GM12878 (cell line): ENCODE measurements around the gene NUDT22. TPM values are rescaled to one million over a fixed set of nuclear protein-coding genes. Genes with fewer than 3 reads are reported as not detected.

Source experiments
- ATAC-seq: fragments of 200-7000 bp; cut with Tn5 transposase; 3 replicates; pipeline ENCODE4 v1.9.1; 2020; ENCODE audit warnings: mild to moderate bottlenecking, moderate library complexity
- BruUV-seq: library from RNA; stranded (reverse); fragments of 400-500 nt; replicated peaks from 2 replicates; lab custom pipeline; 2021; lab: Mats Ljungman, UMichigan
- CTCF ChIA-PET: fragments of 300-600 bp; sonication (Branson Sonifier 250); formaldehyde crosslinking; extraction: SDS; loops from one replicate; lab custom pipeline; 2021; ENCODE audit warnings: inconsistent platforms; lab: Yijun Ruan, JAX
- POLR2A ChIA-PET: fragments of 350-600 bp; formaldehyde crosslinking; extraction: SDS; loops from one replicate; lab custom pipeline; 2021; ENCODE audit warnings: inconsistent platforms; lab: Charles Lee
- RAD21 ChIA-PET: fragments of 300-600 bp; sonication (Branson Sonifier 250); formaldehyde crosslinking; loops from one replicate; lab custom pipeline; 2023; ENCODE audit warnings: antibody characterized with exemption; ENCODE audit not compliant: unreplicated experiment; lab: Charles Lee
- SMC1A ChIA-PET: fragments of 300-600 bp; sonication (Branson Sonifier 250); formaldehyde crosslinking; loops from one replicate; lab custom pipeline; 2023; ENCODE audit not compliant: unreplicated experiment, uncharacterized antibody; lab: Charles Lee
- DNase-seq: peaks from one replicate; pipeline ENCODE4 v3.0.0-alpha.2; 2011; ENCODE audit warnings: low read depth, low spot score
- FAIRE-seq: peaks from 3 replicates; lab custom pipeline; 2011; peaks lifted over from hg19 to GRCh38; lab: Jason Lieb, UNC
- H2AFZ ChIP-seq: 2 replicates; pipeline ENCODE4 v1.6.0; 2011; ENCODE audit warnings: low read depth, low read length, control low read depth; ENCODE audit not compliant: control insufficient read depth
- H3K27ac ChIP-seq: 2 replicates; pipeline ENCODE4 v1.5.1; 2011; ENCODE audit warnings: control low read depth; ENCODE audit not compliant: control insufficient read depth, insufficient read depth
- H3K27me3 ChIP-seq, 2 experiments: replicated peaks in 1 of 2; 2 replicates each; pipeline versions ENCODE4 v1.6.0 to v1.6.1; 2011; ENCODE audit warnings: low read length in 1 of 2; ENCODE audit not compliant: control insufficient read depth in 2 of 2, insufficient read depth in 2 of 2
- H3K36me3 ChIP-seq, 2 experiments: 2 replicates each; pipeline ENCODE4 v1.5.1; 2011; ENCODE audit warnings: low read length in 1 of 2; ENCODE audit not compliant: control insufficient read depth in 2 of 2, insufficient read depth in 2 of 2
- H3K4me1 ChIP-seq: 2 replicates; pipeline ENCODE4 v1.6.1; 2011; ENCODE audit warnings: mild to moderate bottlenecking, low read length, moderate library complexity, mixed read lengths; ENCODE audit not compliant: control insufficient read depth, insufficient read depth
- H3K4me2 ChIP-seq: 2 replicates; pipeline ENCODE4 v1.6.0; 2011; ENCODE audit warnings: control low read depth; ENCODE audit not compliant: control insufficient read depth, insufficient read depth
- H3K4me3 ChIP-seq: fragments of 200-600 bp; sonication (generic); 2 replicates; pipeline ENCODE4 v1.5.1; 2016
- H3K79me2 ChIP-seq: 2 replicates; pipeline ENCODE4 v1.6.0; 2011; ENCODE audit warnings: low read length; ENCODE audit not compliant: control insufficient read depth, insufficient read depth
- H3K9ac ChIP-seq: 2 replicates; pipeline ENCODE4 v1.8.0; 2011; ENCODE audit warnings: low read length, control low read depth, mixed read lengths; ENCODE audit not compliant: control insufficient read depth, insufficient read depth
- H3K9me3 ChIP-seq: replicated peaks from 3 replicates; pipeline ENCODE4 v1.5.1; 2011; ENCODE audit warnings: mild to moderate bottlenecking, low read length; ENCODE audit not compliant: control insufficient read depth, insufficient read depth
- H4K20me1 ChIP-seq: 2 replicates; pipeline ENCODE4 v1.6.0; 2011; ENCODE audit not compliant: control insufficient read depth, insufficient read depth
- ASH2L ChIP-seq: fragments of 300-600, 200-600 bp; sonication (generic); IDR thresholded peaks from 2 replicates; pipeline ENCODE4 v1.6.1; 2017; ENCODE audit warnings: low read depth, mild to moderate bottlenecking, borderline replicate concordance
- BCL11A ChIP-seq: IDR thresholded peaks from 2 replicates; pipeline ENCODE4 v1.6.1; 2011; ENCODE audit warnings: low read depth, low read length
- BHLHE40 ChIP-seq, 2 experiments: fragments of 450-650 bp in 1 of 2; IDR thresholded peaks; 2 replicates each; pipeline ENCODE4 v1.6.1; 2011 to 2017; ENCODE audit warnings: low read depth in 2 of 2, borderline replicate concordance in 1 of 2, improper control_type of control experiment in 1 of 2, low read length in 1 of 2, mild to moderate bottlenecking in 1 of 2
- DPF2 ChIP-seq: fragments of 450-650 bp; IDR thresholded peaks from 2 replicates; pipeline ENCODE4 v1.6.1; 2017; ENCODE audit warnings: mild to moderate bottlenecking
- GABPA ChIP-seq: IDR thresholded peaks from 2 replicates; pipeline ENCODE4 v1.6.1; 2014; ENCODE audit warnings: antibody characterized with exemption, low read depth, mild to moderate bottlenecking, inconsistent platforms
- IKZF1 ChIP-seq: fragments of 450-650 bp; conservative IDR thresholded peaks from 2 replicates; pipeline ENCODE4 v1.6.1; 2017; ENCODE audit warnings: antibody characterized with exemption, mild to moderate bottlenecking
- IKZF2 ChIP-seq, 2 experiments: fragments of 450-650 bp; IDR thresholded peaks; 2 replicates each; pipeline ENCODE4 v1.6.1; 2017; ENCODE audit warnings: mild to moderate bottlenecking in 2 of 2, moderate library complexity in 2 of 2
- MTA3 ChIP-seq: IDR thresholded peaks from 2 replicates; pipeline ENCODE4 v1.6.1; 2012; ENCODE audit warnings: low read length, inconsistent platforms, borderline replicate concordance
- MYC ChIP-seq: IDR thresholded peaks from 2 replicates; pipeline ENCODE4 v1.6.1; 2011; ENCODE audit warnings: mild to moderate bottlenecking, low read length, moderate library complexity, inconsistent platforms; ENCODE audit not compliant: insufficient read depth, insufficient replicate concordance, insufficient read length, severe bottlenecking
- NR2F1 ChIP-seq: fragments of 450-650 bp; conservative IDR thresholded peaks from 2 replicates; pipeline ENCODE4 v1.6.1; 2017; ENCODE audit warnings: mild to moderate bottlenecking
- PAX8 ChIP-seq: fragments of 450-650 bp; IDR thresholded peaks from 2 replicates; pipeline ENCODE4 v1.6.1; 2017; ENCODE audit warnings: mild to moderate bottlenecking, moderate library complexity
- SPI1 ChIP-seq: IDR thresholded peaks from 2 replicates; pipeline ENCODE4 v1.6.1; 2011; ENCODE audit warnings: low read depth, mild to moderate bottlenecking, low read length, moderate library complexity, borderline replicate concordance; ENCODE audit not compliant: insufficient read depth
- SREBF1 ChIP-seq: IDR thresholded peaks from 2 replicates; pipeline ENCODE4 v1.6.1; 2012; ENCODE audit warnings: mild to moderate bottlenecking, low read length
- TCF12 ChIP-seq: IDR thresholded peaks from 2 replicates; pipeline ENCODE4 v1.6.1; 2011; ENCODE audit warnings: low read depth, mild to moderate bottlenecking, low read length
- TCF3 ChIP-seq: IDR thresholded peaks from 2 replicates; pipeline ENCODE4 v1.6.1; 2012; ENCODE audit warnings: low read depth, mild to moderate bottlenecking, low read length, borderline replicate concordance; ENCODE audit not compliant: insufficient read depth
- WGBS: methylation state at CpG from one replicate; pipeline ENCODE4 v1.1.6; 2016; ENCODE audit warnings: low lambda C conversion rate; ENCODE audit not compliant: insufficient replicate concordance, insufficient coverage; ENCODE audit errors: missing lambda C conversion rate; 5-methylcytosine and 5-hydroxymethylcytosine counted together
- in situ Hi-C: fragments of 300-500 bp; cut with MboI; formaldehyde crosslinking; loops from 9 replicates; pipeline ENCODE4 v1.14.3; 2018; ENCODE audit warnings: mixed read lengths
- intact Hi-C: fragments of 100-400 bp; cut with micrococcal nuclease; formaldehyde crosslinking; loops from one replicate; pipeline ENCODE4 v1.14.2; 2022; ENCODE audit not compliant: unreplicated experiment
- polyA plus RNA-seq, 11 experiments: library from polyadenylated mRNA; depleted of rRNA in 4 of 11; unstranded in 6 of 11; stranded (reverse) in 5 of 11; fragments of >200 nt; fragmentation: Nextera tagmentation in 4 of 11; fragmentation: Illumina TruSeq in 1 of 11; extraction: Ambion mirVana in 4 of 11; extraction: Trizol in 1 of 11; gene quantifications; 1 replicate in 1 of 11; 2 replicates in 10 of 11; pipeline versions ENCODE4 v1.2.1 to v1.2.3, GENCODE V29; 2011 to 2016; ENCODE audit warnings: inconsistent platforms in 2 of 11, missing spikeins in 2 of 11, low read depth in 1 of 11
- total RNA-seq, 4 experiments: library from RNA; depleted of rRNA in 3 of 4; stranded (reverse); fragments of >200 nt in 3 of 4; fragmentation: Illumina TruSeq in 1 of 4; extraction: Trizol in 1 of 4; gene quantifications; 2 replicates each; pipeline versions ENCODE4 v1.2.1 to v1.2.3, GENCODE V29; 2013 to 2021
- TF ChIP-seq, protein P1 (sequence below): IDR thresholded peaks from 2 replicates; pipeline ENCODE4 v1.6.1; 2011; ENCODE audit warnings: borderline replicate concordance, low read depth, mild to moderate bottlenecking, moderate library complexity, low read length; ENCODE audit not compliant: insufficient read depth, poor library complexity, severe bottlenecking

Gene NUDT22
- total and polyA plus RNA-seq, 10 of the 15 experiments (the other 5 are each of a cell fraction or from before 2014, with no cell fraction given): 6.7 to 115 (median 64.7) TPM

- FAIRE-seq: peak; percentile 74
- Histone ChIP-seq H3K9me3 (no peaks in the 10 kb centered on the region), H3K4me2 (peak overlapping the region; percentile 80), H3K4me1 (peaks cover 12% of the 10 kb centered on the region), H3K9ac (peak overlapping the region; percentile 92), H4K20me1 (no peaks in the 10 kb centered on the region), H2AFZ (no peak overlapping the region), H3K36me3 (peaks cover 0 to 10% of the 10 kb centered on the region in 2 experiments; a peak in 2 of 4 replicates), H3K79me2 (peaks cover 38% of the 10 kb centered on the region), H3K4me3 (peak overlapping the region; percentile 91), H3K27me3 (no peaks in the 10 kb centered on the region), H3K27ac (peak overlapping the region; percentile 90)
- 3% methylated on average over 4 of the region's 6 CpGs for WGBS
- no peak for DNase-seq
- CTCF ChIA-PET: interaction anchor here (1.0 to 6.2 kb wide), 7 partner anchors 24 to 60 kb away, joined by 3 to 66 read pairs (median 7); partner anchors contain the start of genes CATSPERZ and FERMT3
- RAD21 ChIA-PET: interaction anchor here (0.6 to 8.6 kb wide), 6 partner anchors 8 to 110 kb away, joined by 3 to 104 read pairs (median 4); partner anchors contain the start of genes FERMT3, MACROD1 and VEGFB
- intact Hi-C loops: no loop called here
- in situ Hi-C loops: loop anchor here (25.0 kb wide), 1 partner anchor 1617 kb away; the partner anchor contains the start of genes CFL1, EFEMP2 and MUS81
- TF ChIP-seq TCF12: 0 out of 2 replicates have a peak, but pooled peaks have one; percentile 35
- 0 out of 4 replicates have a peak, but pooled peaks of 1 of the 2 experiments have one; percentile 8 for TF ChIP-seq IKZF2 (IDR thresholded peaks at IDR 0.05)
- TF ChIP-seq, protein P1, sequence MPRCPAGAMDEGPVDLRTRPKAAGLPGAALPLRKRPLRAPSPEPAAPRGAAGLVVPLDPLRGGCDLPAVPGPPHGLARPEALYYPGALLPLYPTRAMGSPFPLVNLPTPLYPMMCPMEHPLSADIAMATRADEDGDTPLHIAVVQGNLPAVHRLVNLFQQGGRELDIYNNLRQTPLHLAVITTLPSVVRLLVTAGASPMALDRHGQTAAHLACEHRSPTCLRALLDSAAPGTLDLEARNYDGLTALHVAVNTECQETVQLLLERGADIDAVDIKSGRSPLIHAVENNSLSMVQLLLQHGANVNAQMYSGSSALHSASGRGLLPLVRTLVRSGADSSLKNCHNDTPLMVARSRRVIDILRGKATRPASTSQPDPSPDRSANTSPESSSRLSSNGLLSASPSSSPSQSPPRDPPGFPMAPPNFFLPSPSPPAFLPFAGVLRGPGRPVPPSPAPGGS: peak; percentile 10
- TF ChIP-seq GABPA: no peak
- TF ChIP-seq BCL11A: 0 out of 2 replicates have a peak, but pooled peaks have one; percentile 8
- peak; percentile 41; the same call in 1 of the 2 replicates for TF ChIP-seq SPI1
- no peak for TF ChIP-seq MTA3
- TF ChIP-seq SREBF1: no peak
- no peak for TF ChIP-seq MYC
- no peak for TF ChIP-seq ASH2L
- 0 out of 2 replicates have a peak, but pooled peaks have one; percentile 10 for TF ChIP-seq DPF2
- peak; percentile 63; the same call in 1 of the 2 replicates for TF ChIP-seq TCF3
- no peak for TF ChIP-seq PAX8
- 0 out of 2 replicates have a peak, but pooled peaks have one; percentile 13 for TF ChIP-seq NR2F1
- TF ChIP-seq IKZF1: peak; percentile 35; the same call in 1 of the 2 replicates
- TF ChIP-seq BHLHE40 (IDR thresholded peaks at IDR 0.05; ENCODE audit: borderline replicate concordance in 1 of 2, low read depth in 2 of 2, low read length in 1 of 2): peak in 1 of 2 experiments; percentile 53; a peak in 1 of 4 replicates
- no TSS peak for BruUV-seq
- SMC1A ChIA-PET: interaction anchor here (1.1 to 2.0 kb wide), 3 partner anchors 12 to 41 kb away, joined by 4 to 7 read pairs (median 5); partner anchors contain the start of gene FERMT3
- POLR2A ChIA-PET: interaction anchor here (0.6 to 7.4 kb wide), 11 partner anchors 11 to 60 kb away, joined by 3 to 82 read pairs (median 6); partner anchors contain the start of genes BAD, DNAJC4, ESRRA and FERMT3
- ATAC-seq: no peak
Observed at GRCh38 chr11:64245401-64245796, 19.3 kb downstream of the NUDT22 start.
